OCI-LY1 (cell line): Measurements from ENCODE around the gene JAKMIP1.

ENCODE experiments used
- H2AFZ ChIP-seq: fragments of 200-600 bp; sonication (generic), shearing (Covaris generic); 2 replicates; pipeline ENCODE4 v1.6.0; 2014; ENCODE audit warnings: antibody characterized with exemption, mild to moderate bottlenecking, low read length
- H3F3A ChIP-seq: fragments of 200-600 bp; sonication (generic), shearing (Covaris generic); 2 replicates; pipeline ENCODE4 v1.6.0; 2014; ENCODE audit warnings: mild to moderate bottlenecking, antibody characterized with exemption, low read length, moderate library complexity; ENCODE audit not compliant: insufficient read depth
- H3K27ac ChIP-seq: fragments of 200-600 bp; sonication (generic); 2 replicates; pipeline ENCODE4 v1.5.1; 2014; ENCODE audit warnings: low read length, mixed run types, mild to moderate bottlenecking, low read depth; ENCODE audit not compliant: poor library complexity, severe bottlenecking
- H3K27me3 ChIP-seq: fragments of 200-600 bp; sonication (generic); 2 replicates; pipeline ENCODE4 v1.6.0; 2014; ENCODE audit warnings: antibody characterized with exemption, mild to moderate bottlenecking, low read length, moderate library complexity; ENCODE audit not compliant: insufficient read depth
- H3K36me3 ChIP-seq: fragments of 200-600 bp; sonication (generic); 2 replicates; pipeline ENCODE4 v1.6.1; 2014; ENCODE audit warnings: mild to moderate bottlenecking, antibody characterized with exemption, low read length, moderate library complexity, mixed read lengths; ENCODE audit not compliant: insufficient read depth
- H3K4me1 ChIP-seq: fragments of 200-600 bp; sonication (generic); 2 replicates; pipeline ENCODE4 v1.5.1; 2014; ENCODE audit warnings: mild to moderate bottlenecking, low read length, moderate library complexity; ENCODE audit not compliant: insufficient read depth, severe bottlenecking
- H3K4me2 ChIP-seq: fragments of 200-600 bp; sonication (generic), shearing (Covaris generic); 2 replicates; pipeline ENCODE4 v1.6.1; 2014; ENCODE audit warnings: low read length
- H3K4me3 ChIP-seq: fragments of 200-600 bp; sonication (generic); 2 replicates; pipeline ENCODE4 v1.5.1; 2014; ENCODE audit warnings: low read length, low read depth, mild to moderate bottlenecking, mixed read lengths; ENCODE audit not compliant: poor library complexity, severe bottlenecking
- H3K79me2 ChIP-seq: fragments of 200-600 bp; shearing (Covaris generic); 2 replicates; pipeline ENCODE4 v1.6.1; 2016; ENCODE audit warnings: mixed run types, low read length, mixed read lengths; ENCODE audit not compliant: insufficient read depth
- H3K9ac ChIP-seq: fragments of 200-600 bp; sonication (generic), shearing (Covaris generic); 2 replicates; pipeline ENCODE4 v1.6.1; 2014; ENCODE audit warnings: mild to moderate bottlenecking, low read length, mixed read lengths
- H3K9me2 ChIP-seq: fragments of 200-600 bp; sonication (generic), shearing (Covaris generic); 2 replicates; pipeline ENCODE4 v1.6.1; 2014; ENCODE audit warnings: low read depth, mild to moderate bottlenecking, low read length, mixed read lengths
- H3K9me3 ChIP-seq: fragments of 200-600 bp; shearing (Covaris generic); 2 replicates; pipeline ENCODE4 v1.6.1; 2014; ENCODE audit warnings: low read length, mixed read lengths
- H4K20me1 ChIP-seq: fragments of 200-600 bp; sonication (generic), shearing (Covaris generic); 2 replicates; pipeline ENCODE4 v1.6.0; 2016; ENCODE audit warnings: mild to moderate bottlenecking, low read length; ENCODE audit not compliant: insufficient read depth
- CTCF ChIP-seq: fragments of 200-600 bp; sonication (generic), shearing (Covaris generic); IDR thresholded peaks from 2 replicates; pipeline ENCODE4 v1.5.1; 2017; ENCODE audit warnings: mild to moderate bottlenecking, antibody characterized with exemption, low read length, moderate library complexity, mixed read lengths
- EZH2 ChIP-seq: fragments of 200-600 bp; sonication (generic), shearing (Covaris generic); IDR thresholded peaks from 2 replicates; pipeline ENCODE4 v1.8.0; 2017; ENCODE audit warnings: borderline replicate concordance, mixed run types, mild to moderate bottlenecking, antibody characterized with exemption, low read length, moderate library complexity, mixed read lengths

JAKMIP1 gene

GRCh38 chr4:6172927-6173200 lies 27.5 kb downstream of the JAKMIP1 start:
- Histone ChIP-seq H3K27me3 (no peaks in the 10 kb centered on the region), H3K79me2 (no peaks in the 10 kb centered on the region), H3K9me3 (no peaks in the 10 kb centered on the region), H4K20me1 (no peaks in the 10 kb centered on the region), H3K4me2 (no peak overlapping the region), H3K9ac (no peak overlapping the region), H3K27ac (no peak overlapping the region), H3K36me3 (no peaks in the 10 kb centered on the region), H3K9me2 (no peaks in the 10 kb centered on the region), H3K4me1 (no peaks in the 10 kb centered on the region), H2AFZ (no peak overlapping the region), H3K4me3 (no peak overlapping the region), H3F3A (no peaks in the 10 kb centered on the region)
- TF ChIP-seq CTCF, result no peak
- no peak for TF ChIP-seq EZH2

- no peaks in the 10 kb centered on the region for H3K79me2 ChIP-seq
- no peak overlapping the region for H3K27ac ChIP-seq
- no peak overlapping the region for H2AFZ ChIP-seq
- H3K9ac ChIP-seq, result no peak overlapping the region
- H3K36me3 ChIP-seq, result no peaks in the 10 kb centered on the region
- H3K4me1 ChIP-seq, result no peaks in the 10 kb centered on the region
- H3K4me3 ChIP-seq, result no peak overlapping the region
- no peak for TF ChIP-seq CTCF
- no peak for TF ChIP-seq EZH2
- no peaks in the 10 kb centered on the region for H4K20me1 ChIP-seq
- H3K4me2 ChIP-seq, result no peak overlapping the region
- H3F3A ChIP-seq, result no peaks in the 10 kb centered on the region
- no peaks in the 10 kb centered on the region for H3K9me3 ChIP-seq
- H3K9me2 ChIP-seq, result no peaks in the 10 kb centered on the region
- H3K27me3 ChIP-seq, result no peaks in the 10 kb centered on the region
These were observed 28.0 kb downstream of the JAKMIP1 start for GRCh38 chr4:6172093-6172926.

DNA sequence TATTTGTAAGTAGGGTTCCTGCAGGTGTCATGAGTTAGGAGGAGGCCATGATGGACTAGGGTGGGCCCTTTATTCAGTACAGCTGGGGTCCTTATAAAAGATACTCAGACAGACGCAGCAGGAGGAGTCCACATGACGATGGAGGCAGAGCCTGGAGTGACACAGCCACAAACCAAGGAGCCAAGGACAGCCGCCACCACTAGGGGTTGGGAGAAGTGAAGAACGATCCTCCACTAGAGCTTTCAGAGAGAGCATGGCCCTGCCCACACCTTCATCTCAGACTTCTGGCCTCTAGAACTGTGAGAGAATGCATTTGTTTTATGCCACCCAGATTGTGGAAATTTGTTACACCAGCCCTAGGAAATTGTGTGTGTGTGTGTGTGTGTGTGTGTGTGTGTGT lies 31.1 kb downstream of the JAKMIP1 start:
- H3K36me3 ChIP-seq, result no peaks in the 10 kb centered on the region
- no peaks in the 10 kb centered on the region for H3K79me2 ChIP-seq
- no peaks in the 10 kb centered on the region for H4K20me1 ChIP-seq
- H3K4me3 ChIP-seq, result no peak overlapping the region
- no peak overlapping the region for H3K9ac ChIP-seq
- no peaks in the 10 kb centered on the region for H3K9me2 ChIP-seq
- H3K4me1 ChIP-seq, result no peaks in the 10 kb centered on the region
- H3K27me3 ChIP-seq, result no peaks in the 10 kb centered on the region
- no peak overlapping the region for H3K4me2 ChIP-seq
- no peak overlapping the region for H3K27ac ChIP-seq
- H3F3A ChIP-seq, result no peaks in the 10 kb centered on the region
- H2AFZ ChIP-seq, result no peak overlapping the region
- H3K9me3 ChIP-seq, result no peaks in the 10 kb centered on the region
- TF ChIP-seq EZH2 (no peak), CTCF (no peak)
